HEK293 (cell line): Measurements from ENCODE around the gene NR0B2.

Experiments used
- CTCF ChIA-PET: fragments of 350-600 bp; formaldehyde crosslinking; extraction: SDS; loops from one replicate; lab custom pipeline; 2021; ENCODE audit warnings: antibody characterized with exemption; lab: Yijun Ruan, JAX
- POLR2A ChIA-PET: fragments of 300-600 bp; formaldehyde crosslinking; extraction: SDS; loops from one replicate; lab custom pipeline; 2020; ENCODE audit warnings: antibody characterized with exemption, inconsistent platforms; lab: Yijun Ruan, JAX
- H3K27ac ChIP-seq: fragments of 200-500 bp; sonication (Bioruptor generic); 2 replicates; pipeline ENCODE4 v1.5.1; 2014; ENCODE audit warnings: low read depth, low read length, control low read depth, inconsistent platforms; ENCODE audit errors: extremely low read depth
- H3K36me3 ChIP-seq, 2 experiments: fragments of 200-500 bp in 1 of 2; sonication (Bioruptor generic) in 1 of 2; 1 replicate in 1 of 2; 2 replicates in 1 of 2; pipeline ENCODE4 v1.5.1; 2014 to 2017; ENCODE audit warnings: inconsistent platforms in 2 of 2, low read length in 2 of 2; ENCODE audit not compliant: control insufficient read depth in 2 of 2, insufficient read depth in 1 of 2
- H3K4me1 ChIP-seq: fragments of 200-500 bp; sonication (Bioruptor generic); 2 replicates; pipeline ENCODE4 v1.5.1; 2014; ENCODE audit warnings: mild to moderate bottlenecking, low read length, inconsistent platforms; ENCODE audit not compliant: control insufficient read depth, insufficient read depth
- H3K4me3 ChIP-seq: 2 replicates; pipeline ENCODE4 v1.5.1; 2011; ENCODE audit warnings: low read depth, mild to moderate bottlenecking, control low read depth, low read length, moderate library complexity
- H3K9me3 ChIP-seq: fragments of 200-500 bp; sonication (Bioruptor generic); 2 replicates; pipeline ENCODE4 v1.5.1; 2014; ENCODE audit warnings: low read depth, low read length, inconsistent platforms; ENCODE audit not compliant: control insufficient read depth, insufficient read depth
- GLI2 ChIP-seq: fragments of 450-650 bp; formaldehyde crosslinking; IDR thresholded peaks from 2 replicates; pipeline ENCODE4; 2017; ENCODE audit warnings: missing biosample characterization, missing genetic modification characterization, low read depth, borderline replicate concordance
- IKZF3 ChIP-seq: fragments of 450-650 bp; IDR thresholded peaks from 2 replicates; pipeline ENCODE4 v1.5.0; 2018; ENCODE audit warnings: missing biosample characterization, mild to moderate bottlenecking, missing genetic modification characterization, moderate library complexity
- TRIM28 ChIP-seq: IDR thresholded peaks from 2 replicates; pipeline ENCODE4 v1.6.1; 2011; ENCODE audit warnings: low read length, control low read depth, borderline replicate concordance
- ZFP3 ChIP-seq: fragments of 450-650 bp; formaldehyde crosslinking; IDR thresholded peaks from 2 replicates; pipeline ENCODE4 v1.5.1; 2016; ENCODE audit warnings: low read depth, missing biosample characterization, missing genetic modification characterization
- ZNF19 ChIP-seq: fragments of 450-650 bp; formaldehyde crosslinking; IDR thresholded peaks from 2 replicates; pipeline ENCODE4; 2016; ENCODE audit warnings: missing biosample characterization, missing genetic modification characterization, low read depth
- ZNF501 ChIP-seq: fragments of 450-650 bp; formaldehyde crosslinking; IDR thresholded peaks from 2 replicates; pipeline ENCODE4 v1.5.1; 2016; ENCODE audit warnings: missing biosample characterization, missing genetic modification characterization
- ZNF629 ChIP-seq: fragments of 450-650 bp; formaldehyde crosslinking; IDR thresholded peaks from 2 replicates; pipeline ENCODE4 v1.5.1; 2017; ENCODE audit warnings: missing biosample characterization, missing genetic modification characterization
- ZNF785 ChIP-seq: fragments of 450-650 bp; formaldehyde crosslinking; IDR thresholded peaks from 2 replicates; pipeline ENCODE4 v1.5.1; 2016; ENCODE audit warnings: missing biosample characterization, missing genetic modification characterization
- ZSCAN16 ChIP-seq: fragments of 450-650 bp; formaldehyde crosslinking; IDR thresholded peaks from 2 replicates; pipeline ENCODE4 v1.5.1; 2016; ENCODE audit warnings: missing biosample characterization, missing genetic modification characterization
- ZSCAN23 ChIP-seq: fragments of 450-650 bp; formaldehyde crosslinking; IDR thresholded peaks from 2 replicates; pipeline ENCODE4 v1.5.1; 2016; ENCODE audit warnings: missing biosample characterization, missing genetic modification characterization
- ZSCAN30 ChIP-seq: fragments of 450-650 bp; IDR thresholded peaks from 2 replicates; pipeline ENCODE4 v1.5.1; 2018; ENCODE audit warnings: missing biosample characterization, mild to moderate bottlenecking, missing genetic modification characterization, moderate library complexity
- TF ChIP-seq, protein P1 (sequence below): fragments of 450-650 bp; formaldehyde crosslinking; IDR thresholded peaks from 2 replicates; pipeline ENCODE4 v1.5.1; 2016; ENCODE audit warnings: missing biosample characterization, missing genetic modification characterization
- TF ChIP-seq, protein P2 (sequence below): fragments of 450-650 bp; formaldehyde crosslinking; IDR thresholded peaks from 2 replicates; pipeline ENCODE4 v1.5.1; 2016; ENCODE audit warnings: missing biosample characterization, missing genetic modification characterization
- TF ChIP-seq, protein P3 (sequence below): fragments of 450-650 bp; formaldehyde crosslinking; IDR thresholded peaks from 2 replicates; pipeline ENCODE4 v1.5.1; 2016; ENCODE audit warnings: missing biosample characterization, missing genetic modification characterization
- TF ChIP-seq, protein P4 (sequence below): fragments of 450-650 bp; IDR thresholded peaks from 2 replicates; pipeline ENCODE4 v1.5.1; 2018; ENCODE audit warnings: missing biosample characterization, mild to moderate bottlenecking, missing genetic modification characterization
- TF ChIP-seq, protein P5 (sequence below): fragments of 450-650 bp; formaldehyde crosslinking; IDR thresholded peaks from 2 replicates; pipeline ENCODE4 v1.5.1; 2016; ENCODE audit warnings: missing biosample characterization, missing genetic modification characterization, borderline replicate concordance

The NR0B2 gene

DNA sequence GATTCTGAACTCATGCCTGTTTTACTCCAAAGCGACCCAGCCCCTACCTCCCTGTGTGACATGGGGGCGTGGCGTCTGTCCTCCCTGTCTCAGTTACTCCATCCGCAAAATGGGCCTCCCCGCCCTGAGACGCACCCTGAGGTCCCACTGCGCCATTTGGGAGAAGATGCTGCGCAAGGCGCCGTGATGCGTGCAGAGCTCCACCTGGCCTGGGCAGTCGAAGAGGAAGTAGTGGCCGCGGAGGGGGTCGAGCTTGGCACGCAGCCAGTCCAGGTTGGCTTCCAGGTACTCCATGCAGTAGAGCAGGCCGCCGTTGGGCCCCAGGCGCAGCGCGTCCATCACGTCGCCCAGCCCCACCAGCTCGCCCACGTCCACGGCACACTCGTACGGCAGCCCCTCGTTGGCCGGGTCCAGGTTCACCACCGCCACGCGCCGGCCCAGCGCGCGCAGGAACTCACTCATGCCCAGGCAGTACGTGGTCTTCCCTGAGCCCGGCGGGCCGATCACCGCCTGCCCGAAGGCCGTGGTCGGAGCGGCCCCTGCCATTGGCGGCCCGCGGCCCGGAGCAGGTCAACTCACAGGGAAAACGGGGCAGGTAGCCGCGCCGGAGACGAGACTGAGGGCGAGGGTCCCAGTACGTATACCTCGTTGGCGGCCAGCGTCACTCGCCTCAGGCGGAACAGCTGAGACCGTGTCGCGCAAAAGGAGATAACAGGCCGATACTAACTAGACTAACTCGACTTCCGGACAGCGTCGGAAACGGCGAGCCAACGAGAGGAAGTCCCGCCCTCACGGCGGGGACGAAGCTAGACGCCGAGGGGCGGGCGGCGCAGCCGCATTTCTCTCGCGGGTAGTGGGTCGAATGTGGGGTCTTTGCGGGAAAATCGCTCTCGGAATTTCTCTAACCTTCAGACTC is 24.0 kb downstream of the NR0B2 start, which contains the start of gene GPN2 (continued):
- TF ChIP-seq, protein P1, sequence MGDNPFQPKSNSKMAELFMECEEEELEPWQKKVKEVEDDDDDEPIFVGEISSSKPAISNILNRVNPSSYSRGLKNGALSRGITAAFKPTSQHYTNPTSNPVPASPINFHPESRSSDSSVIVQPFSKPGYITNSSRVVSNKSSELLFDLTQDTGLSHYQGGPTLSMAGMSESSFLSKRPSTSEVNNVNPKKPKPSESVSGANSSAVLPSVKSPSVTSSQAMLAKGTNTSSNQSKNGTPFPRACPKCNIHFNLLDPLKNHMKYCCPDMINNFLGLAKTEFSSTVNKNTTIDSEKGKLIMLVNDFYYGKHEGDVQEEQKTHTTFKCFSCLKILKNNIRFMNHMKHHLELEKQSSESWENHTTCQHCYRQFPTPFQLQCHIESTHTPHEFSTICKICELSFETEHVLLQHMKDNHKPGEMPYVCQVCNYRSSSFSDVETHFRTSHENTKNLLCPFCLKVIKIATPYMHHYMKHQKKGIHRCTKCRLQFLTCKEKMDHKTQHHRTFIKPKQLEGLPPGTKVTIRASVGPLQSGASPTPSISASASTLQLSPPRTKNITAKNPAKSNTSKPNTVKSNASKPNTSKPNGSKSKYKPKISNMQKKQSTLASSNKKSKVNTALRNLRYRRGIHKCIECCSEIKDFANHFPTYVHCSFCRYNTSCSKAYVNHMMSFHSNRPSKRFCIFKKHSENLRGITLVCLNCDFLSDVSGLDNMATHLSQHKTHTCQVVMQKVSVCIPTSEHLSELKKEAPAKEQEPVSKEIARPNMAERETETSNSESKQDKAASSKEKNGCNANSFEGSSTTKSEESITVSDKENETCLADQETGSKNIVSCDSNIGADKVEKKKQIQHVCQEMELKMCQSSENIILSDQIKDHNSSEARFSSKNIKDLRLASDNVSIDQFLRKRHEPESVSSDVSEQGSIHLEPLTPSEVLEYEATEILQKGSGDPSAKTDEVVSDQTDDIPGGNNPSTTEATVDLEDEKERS, result no peak
- TF ChIP-seq TRIM28, result 0 out of 2 replicates have a peak, but pooled peaks have one; percentile 23
- peak; percentile 78 for TF ChIP-seq ZNF629
- TF ChIP-seq, all 188 proteins: peak for 47

DNA sequence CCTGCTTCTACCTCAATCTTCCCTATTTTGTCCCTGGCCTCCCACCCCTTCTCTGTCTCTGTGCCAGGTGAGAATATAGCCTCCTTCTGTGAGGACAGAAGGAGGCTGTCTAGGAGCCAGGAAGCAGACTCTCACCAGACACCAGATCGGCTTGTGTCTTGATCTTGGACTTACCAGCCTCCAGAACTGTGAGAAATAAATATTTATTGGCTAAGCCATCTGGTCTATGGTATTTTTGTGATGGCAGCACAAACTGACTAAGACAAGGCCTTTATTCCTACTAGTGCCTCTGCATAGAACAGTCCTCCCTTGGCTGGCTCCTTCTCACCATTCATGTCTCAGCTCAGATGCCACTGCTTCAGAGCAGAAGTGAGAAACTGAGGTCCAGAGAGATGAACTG is 25.5 kb downstream of the NR0B2 start:
- ChIA-PET POLR2A (interaction anchor here (1.6 to 2.9 kb wide), 2 partner anchors 24 to 26 kb away, joined by 3 to 30 read pairs; partner anchors contain the start of gene NR0B2), CTCF (interaction anchor here (0.6 to 1.7 kb wide), 9 partner anchors 10 to 515 kb away, joined by 3 to 6 read pairs (median 4); partner anchors contain the start of gene GPATCH3)
- TF ChIP-seq ZFP3 (tag by site-specific recombination), result no peak
- TF ChIP-seq, protein P2, sequence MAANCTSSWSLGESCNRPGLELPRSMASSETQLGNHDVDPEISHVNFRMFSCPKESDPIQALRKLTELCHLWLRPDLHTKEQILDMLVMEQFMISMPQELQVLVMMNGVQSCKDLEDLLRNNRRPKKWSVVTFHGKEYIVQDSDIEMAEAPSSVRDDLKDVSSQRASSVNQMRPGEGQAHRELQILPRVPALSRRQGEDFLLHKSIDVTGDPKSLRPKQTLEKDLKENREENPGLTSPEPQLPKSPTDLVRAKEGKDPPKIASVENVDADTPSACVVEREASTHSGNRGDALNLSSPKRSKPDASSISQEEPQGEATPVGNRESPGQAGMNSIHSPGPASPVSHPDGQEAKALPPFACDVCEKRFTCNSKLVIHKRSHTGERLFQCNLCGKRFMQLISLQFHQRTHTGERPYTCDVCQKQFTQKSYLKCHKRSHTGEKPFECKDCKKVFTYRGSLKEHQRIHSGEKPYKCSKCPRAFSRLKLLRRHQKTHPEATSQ (tag by site-specific recombination), result no peak
- TF ChIP-seq ZNF19 (tag by site-specific recombination), result no peak
- TF ChIP-seq IKZF3 (tag by site-specific recombination), result no peak
- TF ChIP-seq, protein P3, sequence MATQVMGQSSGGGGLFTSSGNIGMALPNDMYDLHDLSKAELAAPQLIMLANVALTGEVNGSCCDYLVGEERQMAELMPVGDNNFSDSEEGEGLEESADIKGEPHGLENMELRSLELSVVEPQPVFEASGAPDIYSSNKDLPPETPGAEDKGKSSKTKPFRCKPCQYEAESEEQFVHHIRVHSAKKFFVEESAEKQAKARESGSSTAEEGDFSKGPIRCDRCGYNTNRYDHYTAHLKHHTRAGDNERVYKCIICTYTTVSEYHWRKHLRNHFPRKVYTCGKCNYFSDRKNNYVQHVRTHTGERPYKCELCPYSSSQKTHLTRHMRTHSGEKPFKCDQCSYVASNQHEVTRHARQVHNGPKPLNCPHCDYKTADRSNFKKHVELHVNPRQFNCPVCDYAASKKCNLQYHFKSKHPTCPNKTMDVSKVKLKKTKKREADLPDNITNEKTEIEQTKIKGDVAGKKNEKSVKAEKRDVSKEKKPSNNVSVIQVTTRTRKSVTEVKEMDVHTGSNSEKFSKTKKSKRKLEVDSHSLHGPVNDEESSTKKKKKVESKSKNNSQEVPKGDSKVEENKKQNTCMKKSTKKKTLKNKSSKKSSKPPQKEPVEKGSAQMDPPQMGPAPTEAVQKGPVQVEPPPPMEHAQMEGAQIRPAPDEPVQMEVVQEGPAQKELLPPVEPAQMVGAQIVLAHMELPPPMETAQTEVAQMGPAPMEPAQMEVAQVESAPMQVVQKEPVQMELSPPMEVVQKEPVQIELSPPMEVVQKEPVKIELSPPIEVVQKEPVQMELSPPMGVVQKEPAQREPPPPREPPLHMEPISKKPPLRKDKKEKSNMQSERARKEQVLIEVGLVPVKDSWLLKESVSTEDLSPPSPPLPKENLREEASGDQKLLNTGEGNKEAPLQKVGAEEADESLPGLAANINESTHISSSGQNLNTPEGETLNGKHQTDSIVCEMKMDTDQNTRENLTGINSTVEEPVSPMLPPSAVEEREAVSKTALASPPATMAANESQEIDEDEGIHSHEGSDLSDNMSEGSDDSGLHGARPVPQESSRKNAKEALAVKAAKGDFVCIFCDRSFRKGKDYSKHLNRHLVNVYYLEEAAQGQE (tag by site-specific recombination), result no peak
- TF ChIP-seq GLI2 (tag by site-specific recombination), result no peak
- TF ChIP-seq, protein P4, sequence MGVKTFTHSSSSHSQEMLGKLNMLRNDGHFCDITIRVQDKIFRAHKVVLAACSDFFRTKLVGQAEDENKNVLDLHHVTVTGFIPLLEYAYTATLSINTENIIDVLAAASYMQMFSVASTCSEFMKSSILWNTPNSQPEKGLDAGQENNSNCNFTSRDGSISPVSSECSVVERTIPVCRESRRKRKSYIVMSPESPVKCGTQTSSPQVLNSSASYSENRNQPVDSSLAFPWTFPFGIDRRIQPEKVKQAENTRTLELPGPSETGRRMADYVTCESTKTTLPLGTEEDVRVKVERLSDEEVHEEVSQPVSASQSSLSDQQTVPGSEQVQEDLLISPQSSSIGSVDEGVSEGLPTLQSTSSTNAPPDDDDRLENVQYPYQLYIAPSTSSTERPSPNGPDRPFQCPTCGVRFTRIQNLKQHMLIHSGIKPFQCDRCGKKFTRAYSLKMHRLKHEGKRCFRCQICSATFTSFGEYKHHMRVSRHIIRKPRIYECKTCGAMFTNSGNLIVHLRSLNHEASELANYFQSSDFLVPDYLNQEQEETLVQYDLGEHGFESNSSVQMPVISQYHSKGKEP (tag by site-specific recombination), result no peak
- no peak for TF ChIP-seq ZNF501 (tag by site-specific recombination)
- TF ChIP-seq ZSCAN30 (tag by site-specific recombination), result no peak
- no peak for TF ChIP-seq ZNF785 (tag by site-specific recombination)
- TF ChIP-seq ZSCAN16 (tag by site-specific recombination), result no peak
- TF ChIP-seq ZSCAN23, result no peak
- TF ChIP-seq, protein P5, sequence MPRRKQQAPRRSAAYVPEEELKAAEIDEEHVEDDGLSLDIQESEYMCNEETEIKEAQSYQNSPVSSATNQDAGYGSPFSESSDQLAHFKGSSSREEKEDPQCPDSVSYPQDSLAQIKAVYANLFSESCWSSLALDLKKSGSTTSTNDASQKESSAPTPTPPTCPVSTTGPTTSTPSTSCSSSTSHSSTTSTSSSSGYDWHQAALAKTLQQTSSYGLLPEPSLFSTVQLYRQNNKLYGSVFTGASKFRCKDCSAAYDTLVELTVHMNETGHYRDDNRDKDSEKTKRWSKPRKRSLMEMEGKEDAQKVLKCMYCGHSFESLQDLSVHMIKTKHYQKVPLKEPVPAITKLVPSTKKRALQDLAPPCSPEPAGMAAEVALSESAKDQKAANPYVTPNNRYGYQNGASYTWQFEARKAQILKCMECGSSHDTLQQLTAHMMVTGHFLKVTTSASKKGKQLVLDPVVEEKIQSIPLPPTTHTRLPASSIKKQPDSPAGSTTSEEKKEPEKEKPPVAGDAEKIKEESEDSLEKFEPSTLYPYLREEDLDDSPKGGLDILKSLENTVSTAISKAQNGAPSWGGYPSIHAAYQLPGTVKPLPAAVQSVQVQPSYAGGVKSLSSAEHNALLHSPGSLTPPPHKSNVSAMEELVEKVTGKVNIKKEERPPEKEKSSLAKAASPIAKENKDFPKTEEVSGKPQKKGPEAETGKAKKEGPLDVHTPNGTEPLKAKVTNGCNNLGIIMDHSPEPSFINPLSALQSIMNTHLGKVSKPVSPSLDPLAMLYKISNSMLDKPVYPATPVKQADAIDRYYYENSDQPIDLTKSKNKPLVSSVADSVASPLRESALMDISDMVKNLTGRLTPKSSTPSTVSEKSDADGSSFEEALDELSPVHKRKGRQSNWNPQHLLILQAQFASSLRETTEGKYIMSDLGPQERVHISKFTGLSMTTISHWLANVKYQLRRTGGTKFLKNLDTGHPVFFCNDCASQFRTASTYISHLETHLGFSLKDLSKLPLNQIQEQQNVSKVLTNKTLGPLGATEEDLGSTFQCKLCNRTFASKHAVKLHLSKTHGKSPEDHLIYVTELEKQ (tag by site-specific recombination), result no peak
- Histone ChIP-seq H3K4me3 (no peak overlapping the region), H3K36me3 (peaks cover 32 to 83% of the 10 kb centered on the region in 2 experiments), H3K27ac (no peak overlapping the region), H3K4me1 (no peaks in the 10 kb centered on the region), H3K9me3 (no peaks in the 10 kb centered on the region)
